Vagina (tissue), 2 donors: ENCODE measurements around the gene CYB5B. TPM values are rescaled to one million over a fixed set of nuclear protein-coding genes. Genes with fewer than 3 reads are reported as not detected.
"Not testable (repeated sequence)": the region's sequence is repeated elsewhere in the genome, so short reads cannot be mapped to it uniquely, and the experiment has no call there.

ENCODE experiments used
- DNase-seq, 2 donors: peaks; one replicate each; pipeline ENCODE4 v3.0.0-alpha.2; 2017; ENCODE audit errors: extremely low spot score in 2 of 2
- H3K27ac ChIP-seq: fragments of 200-600 bp; sonication (generic); one replicate; pipeline ENCODE4 v1.5.1; 2019
- H3K27me3 ChIP-seq: fragments of 200-600 bp; sonication (generic); one replicate; pipeline ENCODE4 v1.5.1; 2019
- H3K36me3 ChIP-seq, 2 donors: fragments of 200-600 bp; sonication (generic); one replicate each; pipeline ENCODE4 v1.5.1; 2017 to 2019
- H3K4me1 ChIP-seq: fragments of 200-600 bp; sonication (generic); one replicate; pipeline ENCODE4 v1.5.1; 2019
- H3K4me3 ChIP-seq, 2 donors: fragments of 200-600 bp; sonication (generic); 1 replicate in 1 of 2; 2 replicates in 1 of 2; pipeline ENCODE4 v1.5.1; 2016 to 2019
- H3K9me3 ChIP-seq: fragments of 200-600 bp; sonication (generic); one replicate; pipeline ENCODE4 v1.5.1; 2019
- CTCF ChIP-seq, 3 experiments: fragments of 450-650 bp in 2 of 3; fragments of 200-600 bp in 1 of 3; sonication (generic) in 1 of 3; IDR thresholded peaks; one replicate each; pipeline ENCODE4 v1.5.1; 2017 to 2019; ENCODE audit warnings: antibody characterized with exemption in 3 of 3, mild to moderate bottlenecking in 2 of 3, moderate library complexity in 2 of 3
- POLR2A ChIP-seq, 2 donors: fragments of 450-650 bp; IDR thresholded peaks; one replicate each; pipeline ENCODE4 v1.6.1; 2017; ENCODE audit warnings: antibody characterized with exemption in 2 of 2, mild to moderate bottlenecking in 2 of 2, moderate library complexity in 2 of 2
- POLR2AphosphoS5 ChIP-seq, 2 donors: sonication (generic); formaldehyde crosslinking; IDR thresholded peaks; one replicate each; pipeline ENCODE4 v1.9.0; 2017; ENCODE audit warnings: antibody characterized with exemption in 2 of 2, mild to moderate bottlenecking in 2 of 2, low read depth in 1 of 2; ENCODE audit not compliant: insufficient read depth in 1 of 2
- intact Hi-C: fragments of 100-400 bp; cut with DNase I; formaldehyde crosslinking; loops from one replicate; pipeline ENCODE4 v1.15.1; 2023
- total RNA-seq: library from RNA; depleted of rRNA; stranded (reverse); fragments of >200 nt; gene quantifications from one replicate; pipeline ENCODE4 v1.2.3, GENCODE V29; 2016

Gene CYB5B
- total RNA-seq, 1 donor from 2014 or later: 37.6 TPM

GRCh38 chr16:69435977-69436820, 11.8 kb downstream of the CYB5B start:
- H3K27me3 ChIP-seq: no peaks in the 10 kb centered on the region
- intact Hi-C loops: no loop called here
- no peaks in the 10 kb centered on the region for H3K9me3 ChIP-seq
- DNase-seq: no peak
- peaks cover 20% of the 10 kb centered on the region for H3K4me1 ChIP-seq
- H3K36me3 ChIP-seq: peaks cover 0 to 12% of the 10 kb centered on the region in 2 donors
- TF ChIP-seq POLR2AphosphoS5 (IDR thresholded peaks at IDR 0.05; ENCODE audit: insufficient read depth in 1 of 2, low read depth in 1 of 2) (no peak), POLR2A (IDR thresholded peaks at IDR 0.05) (no peak), CTCF (IDR thresholded peaks at IDR 0.05) (no peak)
- H3K4me3 ChIP-seq: no peak overlapping the region
- no peak overlapping the region for H3K27ac ChIP-seq

GRCh38 chr16:69436896-69437295, 12.5 kb downstream of the CYB5B start:
- no peak overlapping the region for H3K4me3 ChIP-seq
- H3K9me3 ChIP-seq: no peaks in the 10 kb centered on the region
- no peak overlapping the region for H3K27ac ChIP-seq
- peaks cover 0 to 5% of the 10 kb centered on the region in 2 donors for H3K36me3 ChIP-seq
- H3K4me1 ChIP-seq: peaks cover 20% of the 10 kb centered on the region
- no peaks in the 10 kb centered on the region for H3K27me3 ChIP-seq
- DNase-seq: no peak
- no peak for TF ChIP-seq CTCF (IDR thresholded peaks at IDR 0.05)
- no peak for TF ChIP-seq POLR2AphosphoS5 (IDR thresholded peaks at IDR 0.05; ENCODE audit: insufficient read depth in 1 of 2, low read depth in 1 of 2)
- TF ChIP-seq POLR2A (IDR thresholded peaks at IDR 0.05): no peak
- intact Hi-C loops: no loop called here

GRCh38 chr16:69438465-69438864, 14.0 kb downstream of the CYB5B start:
- no peak for DNase-seq
- peaks cover 0 to 4% of the 10 kb centered on the region in 2 donors for H3K36me3 ChIP-seq
- peaks cover 24% of the 10 kb centered on the region for H3K4me1 ChIP-seq
- H3K27me3 ChIP-seq: no peaks in the 10 kb centered on the region
- TF ChIP-seq CTCF (IDR thresholded peaks at IDR 0.05) (no peak), POLR2AphosphoS5 (IDR thresholded peaks at IDR 0.05; ENCODE audit: insufficient read depth in 1 of 2, low read depth in 1 of 2) (no peak), POLR2A (IDR thresholded peaks at IDR 0.05) (no peak)
- intact Hi-C loops: no loop called here
- no peaks in the 10 kb centered on the region for H3K9me3 ChIP-seq
- H3K27ac ChIP-seq: no peak overlapping the region
- no peak overlapping the region for H3K4me3 ChIP-seq

- no peak for DNase-seq
- Histone ChIP-seq H3K4me3 (no peak overlapping the region), H3K27me3 (no peaks in the 10 kb centered on the region), H3K4me1 (peaks cover 29% of the 10 kb centered on the region), H3K36me3 (no peaks in the 10 kb centered on the region), H3K27ac (no peak overlapping the region), H3K9me3 (no peaks in the 10 kb centered on the region)
- intact Hi-C loops: no loop called here
- no peak for TF ChIP-seq CTCF (IDR thresholded peaks at IDR 0.05)
- TF ChIP-seq POLR2A (IDR thresholded peaks at IDR 0.05): no peak
- no peak for TF ChIP-seq POLR2AphosphoS5 (IDR thresholded peaks at IDR 0.05; ENCODE audit: insufficient read depth in 1 of 2, low read depth in 1 of 2)
Observed at GRCh38 chr16:69440250-69440649, 15.8 kb downstream of the CYB5B start.

- H3K27me3 ChIP-seq, H3K4me3 ChIP-seq, DNase-seq, H3K36me3 ChIP-seq, intact Hi-C loops, H3K9me3 ChIP-seq, H3K27ac ChIP-seq: not testable (repeated sequence)
- H3K4me1 ChIP-seq: peaks cover 34% of the 10 kb centered on the region
Observed at GRCh38 chr16:69441030-69441429, 16.6 kb downstream of the CYB5B start.
